SK-N-SH (cell line): ENCODE results near the gene GMFB.

Experiments
- EP300 ChIP-seq, 2 experiments: IDR thresholded peaks; 2 replicates each; pipeline versions ENCODE4 v1.4.0 to v1.6.1; 2012; ENCODE audit warnings: borderline replicate concordance in 1 of 2, low read depth in 1 of 2, low read length in 1 of 2
- GABPA ChIP-seq: IDR thresholded peaks from 2 replicates; pipeline ENCODE4 v1.4.0; 2012; ENCODE audit warnings: low read depth, mild to moderate bottlenecking
- POLR2AphosphoS5 ChIP-seq: IDR thresholded peaks from 2 replicates; pipeline ENCODE4 v1.6.1; 2012; ENCODE audit warnings: low read depth, low read length
- RXRA ChIP-seq: IDR thresholded peaks from 2 replicates; pipeline ENCODE4 v1.4.0; 2012; ENCODE audit warnings: low read depth, mild to moderate bottlenecking, borderline replicate concordance
- TAF1 ChIP-seq: IDR thresholded peaks from 2 replicates; pipeline ENCODE4 v1.6.1; 2012; ENCODE audit warnings: low read depth, mild to moderate bottlenecking, low read length, moderate library complexity, borderline replicate concordance
- TF ChIP-seq, protein P1 (sequence below): fragments of 200-600 bp; sonication (generic); IDR thresholded peaks from 2 replicates; pipeline ENCODE4 v1.6.1; 2017; ENCODE audit warnings: antibody characterized with exemption, mild to moderate bottlenecking, moderate library complexity
- TF ChIP-seq, protein P2 (sequence below): IDR thresholded peaks from 2 replicates; pipeline ENCODE4 v1.4.0; 2012; ENCODE audit warnings: low read depth
- TF ChIP-seq, protein P3 (sequence below): IDR thresholded peaks from 2 replicates; pipeline ENCODE4 v1.4.0; 2012; ENCODE audit warnings: low read depth, borderline replicate concordance
- TF ChIP-seq, protein P4 (sequence below): IDR thresholded peaks from 2 replicates; pipeline ENCODE4 v1.4.0; 2012; ENCODE audit warnings: low read depth, borderline replicate concordance

DNA sequence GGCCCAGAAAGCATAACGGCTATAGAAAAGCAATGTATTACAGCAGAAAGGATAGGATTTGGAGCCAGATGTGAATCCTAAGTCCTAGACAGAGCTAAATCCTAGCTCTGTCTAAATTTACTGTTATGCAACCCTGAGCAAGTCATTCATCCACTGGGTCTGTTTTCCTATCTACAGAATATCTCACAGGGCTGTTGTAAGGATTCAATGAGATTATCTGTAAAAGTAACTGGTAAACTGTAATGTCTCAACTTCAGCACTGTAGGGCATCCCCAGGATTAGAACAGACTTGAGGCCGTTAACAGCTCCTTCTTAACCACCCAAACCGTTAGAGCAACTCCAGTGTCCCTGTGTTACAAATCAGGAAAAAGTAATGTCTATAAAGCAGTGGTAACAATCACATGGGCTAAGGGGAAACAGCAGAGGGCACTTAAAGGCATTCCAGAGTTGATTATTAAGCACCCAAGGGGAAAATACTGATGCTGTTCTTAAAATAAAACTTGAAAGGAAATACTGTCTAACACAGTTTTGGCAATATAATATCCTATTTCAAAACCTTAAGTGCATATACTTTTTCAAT is 10.1 kb downstream of the GMFB start:
- TF ChIP-seq, protein P1, sequence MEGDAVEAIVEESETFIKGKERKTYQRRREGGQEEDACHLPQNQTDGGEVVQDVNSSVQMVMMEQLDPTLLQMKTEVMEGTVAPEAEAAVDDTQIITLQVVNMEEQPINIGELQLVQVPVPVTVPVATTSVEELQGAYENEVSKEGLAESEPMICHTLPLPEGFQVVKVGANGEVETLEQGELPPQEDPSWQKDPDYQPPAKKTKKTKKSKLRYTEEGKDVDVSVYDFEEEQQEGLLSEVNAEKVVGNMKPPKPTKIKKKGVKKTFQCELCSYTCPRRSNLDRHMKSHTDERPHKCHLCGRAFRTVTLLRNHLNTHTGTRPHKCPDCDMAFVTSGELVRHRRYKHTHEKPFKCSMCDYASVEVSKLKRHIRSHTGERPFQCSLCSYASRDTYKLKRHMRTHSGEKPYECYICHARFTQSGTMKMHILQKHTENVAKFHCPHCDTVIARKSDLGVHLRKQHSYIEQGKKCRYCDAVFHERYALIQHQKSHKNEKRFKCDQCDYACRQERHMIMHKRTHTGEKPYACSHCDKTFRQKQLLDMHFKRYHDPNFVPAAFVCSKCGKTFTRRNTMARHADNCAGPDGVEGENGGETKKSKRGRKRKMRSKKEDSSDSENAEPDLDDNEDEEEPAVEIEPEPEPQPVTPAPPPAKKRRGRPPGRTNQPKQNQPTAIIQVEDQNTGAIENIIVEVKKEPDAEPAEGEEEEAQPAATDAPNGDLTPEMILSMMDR = no peak
- TF ChIP-seq POLR2AphosphoS5 = no peak
- no peak for TF ChIP-seq EP300 (IDR thresholded peaks at IDR 0.05; ENCODE audit: borderline replicate concordance in 1 of 2, low read depth in 1 of 2, low read length in 1 of 2)
- no peak for TF ChIP-seq RXRA
- TF ChIP-seq, protein P2, sequence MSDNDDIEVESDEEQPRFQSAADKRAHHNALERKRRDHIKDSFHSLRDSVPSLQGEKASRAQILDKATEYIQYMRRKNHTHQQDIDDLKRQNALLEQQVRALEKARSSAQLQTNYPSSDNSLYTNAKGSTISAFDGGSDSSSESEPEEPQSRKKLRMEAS = no peak
- TF ChIP-seq TAF1 = no peak
- TF ChIP-seq, protein P3, sequence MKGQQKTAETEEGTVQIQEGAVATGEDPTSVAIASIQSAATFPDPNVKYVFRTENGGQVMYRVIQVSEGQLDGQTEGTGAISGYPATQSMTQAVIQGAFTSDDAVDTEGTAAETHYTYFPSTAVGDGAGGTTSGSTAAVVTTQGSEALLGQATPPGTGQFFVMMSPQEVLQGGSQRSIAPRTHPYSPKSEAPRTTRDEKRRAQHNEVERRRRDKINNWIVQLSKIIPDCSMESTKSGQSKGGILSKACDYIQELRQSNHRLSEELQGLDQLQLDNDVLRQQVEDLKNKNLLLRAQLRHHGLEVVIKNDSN = no peak
- no peak for TF ChIP-seq GABPA
- TF ChIP-seq, protein P4, sequence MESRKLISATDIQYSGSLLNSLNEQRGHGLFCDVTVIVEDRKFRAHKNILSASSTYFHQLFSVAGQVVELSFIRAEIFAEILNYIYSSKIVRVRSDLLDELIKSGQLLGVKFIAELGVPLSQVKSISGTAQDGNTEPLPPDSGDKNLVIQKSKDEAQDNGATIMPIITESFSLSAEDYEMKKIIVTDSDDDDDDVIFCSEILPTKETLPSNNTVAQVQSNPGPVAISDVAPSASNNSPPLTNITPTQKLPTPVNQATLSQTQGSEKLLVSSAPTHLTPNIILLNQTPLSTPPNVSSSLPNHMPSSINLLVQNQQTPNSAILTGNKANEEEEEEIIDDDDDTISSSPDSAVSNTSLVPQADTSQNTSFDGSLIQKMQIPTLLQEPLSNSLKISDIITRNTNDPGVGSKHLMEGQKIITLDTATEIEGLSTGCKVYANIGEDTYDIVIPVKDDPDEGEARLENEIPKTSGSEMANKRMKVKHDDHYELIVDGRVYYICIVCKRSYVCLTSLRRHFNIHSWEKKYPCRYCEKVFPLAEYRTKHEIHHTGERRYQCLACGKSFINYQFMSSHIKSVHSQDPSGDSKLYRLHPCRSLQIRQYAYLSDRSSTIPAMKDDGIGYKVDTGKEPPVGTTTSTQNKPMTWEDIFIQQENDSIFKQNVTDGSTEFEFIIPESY = no peak
